HK-2 (cell line): ENCODE results near the gene RHOF.
A peak's percentile ranks its signal among the peaks of the same experiment; 100 is the strongest.

Source experiments
- DNase-seq: peaks from one replicate; pipeline ENCODE4 v3.0.0-alpha.2; 2018; ENCODE audit not compliant: unreplicated experiment

RHOF gene

DNA sequence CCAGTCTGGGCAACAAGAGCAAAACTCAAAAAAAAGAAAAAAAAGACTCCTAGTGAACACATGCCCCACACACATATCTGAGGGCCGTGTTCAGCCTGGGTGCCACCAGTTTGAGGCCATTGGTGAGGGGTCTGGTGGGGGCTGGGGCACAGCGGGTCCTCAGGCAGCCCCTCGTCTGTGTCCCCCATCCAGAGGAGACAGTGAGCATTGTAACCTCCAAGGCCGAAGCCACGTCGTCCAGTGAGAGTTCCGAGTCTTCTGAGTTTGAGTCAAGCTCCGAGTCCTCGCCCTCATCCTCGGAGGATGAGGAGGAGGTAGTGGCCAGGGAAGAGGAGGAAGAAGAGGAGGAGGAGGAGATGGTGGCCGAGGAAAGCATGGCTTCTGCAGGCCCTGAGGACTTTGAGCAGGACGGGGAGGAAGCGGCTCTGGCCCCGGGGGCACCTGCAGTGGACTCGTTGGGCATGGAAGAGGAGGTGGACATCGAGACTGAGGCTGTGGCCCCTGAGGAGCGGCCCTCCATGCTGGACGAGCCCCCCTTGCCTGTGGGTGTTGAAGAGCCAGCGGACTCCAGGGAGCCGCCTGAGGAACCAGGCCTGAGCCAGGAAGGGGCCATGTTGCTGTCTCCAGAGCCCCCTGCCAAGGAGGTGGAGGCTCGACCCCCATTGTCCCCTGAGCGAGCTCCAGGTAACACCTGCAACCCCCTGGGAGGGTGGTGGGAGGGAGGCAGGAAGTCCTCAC is 25.9 kb upstream of the RHOF start:
- DNase-seq: no peak

DNA sequence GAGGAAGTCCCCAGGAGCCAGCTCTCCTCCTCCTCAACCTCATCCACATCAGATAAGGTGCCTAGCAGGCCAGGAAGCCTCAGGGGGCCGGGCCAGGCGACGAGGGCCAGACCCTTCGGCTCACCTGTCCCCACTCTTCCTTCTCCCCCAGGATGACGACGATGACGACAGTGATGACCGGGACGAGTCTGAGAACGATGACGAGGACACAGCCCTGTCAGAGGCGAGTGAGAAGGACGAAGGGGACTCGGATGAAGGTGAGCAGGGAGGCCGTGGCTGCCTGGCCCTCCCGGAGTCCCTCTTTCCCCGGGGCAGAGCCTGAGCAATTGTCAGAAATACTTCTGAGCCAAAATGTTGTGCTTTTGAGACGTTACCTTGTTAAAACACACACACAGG is 24.2 kb upstream of the RHOF start:
- no peak for DNase-seq

GRCh38 chr12:121816925-121817647 is 23.6 kb upstream of the RHOF start:
- DNase-seq: no peak

- no peak for DNase-seq
Measured at GRCh38 chr12:121815263-121815662, 21.8 kb upstream of the RHOF start.

GRCh38 chr12:121814429-121815119 is 21.1 kb upstream of the RHOF start:
- DNase-seq: no peak

GRCh38 chr12:121813951-121814350 is 20.5 kb upstream of the RHOF start:
- no peak for DNase-seq

DNA sequence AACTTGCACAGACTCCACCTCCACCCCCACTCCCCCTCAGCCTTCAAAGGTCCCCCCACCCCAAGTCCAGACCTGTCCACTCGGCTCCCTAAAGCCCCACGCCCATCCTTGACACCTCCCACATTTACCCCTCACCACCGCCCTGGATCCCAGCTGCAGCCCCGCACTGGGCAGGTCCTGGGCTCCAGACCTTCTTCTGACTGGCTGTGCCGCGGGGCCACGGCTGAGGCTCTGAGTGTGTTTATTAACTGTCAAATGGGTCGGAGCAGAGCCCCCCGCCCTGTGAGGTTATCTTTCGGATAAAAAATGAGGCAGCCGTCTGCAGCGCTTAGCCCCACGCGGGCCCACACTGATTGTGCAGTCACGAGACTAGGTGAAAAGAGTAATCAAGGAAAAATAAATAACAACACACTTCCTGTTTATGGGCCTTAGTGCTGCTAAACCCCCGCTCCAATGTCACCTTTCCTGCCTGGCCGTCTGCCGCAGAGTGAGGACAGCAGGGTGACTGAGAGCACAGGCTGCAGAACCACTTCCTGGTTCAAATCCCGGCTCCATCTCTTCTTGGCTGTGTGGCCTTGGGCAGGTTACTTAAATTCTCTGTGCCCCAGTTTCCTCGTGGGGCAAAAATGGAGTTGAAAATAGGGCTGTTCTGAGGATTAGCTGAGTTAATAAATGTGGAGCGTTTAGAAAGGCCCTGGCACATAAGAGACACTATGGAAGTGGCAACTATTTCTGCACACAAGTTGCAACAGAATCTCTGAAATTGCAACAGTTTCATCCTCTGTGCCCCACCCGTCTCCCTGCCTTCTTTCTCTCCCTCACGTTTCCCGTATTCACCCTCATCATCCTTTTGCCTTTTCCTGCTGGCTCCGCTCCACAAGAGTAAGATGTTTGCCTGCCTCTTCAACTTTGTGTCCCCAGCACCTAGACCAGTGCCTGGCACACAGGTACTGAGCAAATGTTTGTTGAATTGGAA is 19.7 kb upstream of the RHOF start:
- no peak for DNase-seq

GRCh38 chr12:121812320-121812871 is 18.9 kb upstream of the RHOF start:
- DNase-seq: no peak

DNA sequence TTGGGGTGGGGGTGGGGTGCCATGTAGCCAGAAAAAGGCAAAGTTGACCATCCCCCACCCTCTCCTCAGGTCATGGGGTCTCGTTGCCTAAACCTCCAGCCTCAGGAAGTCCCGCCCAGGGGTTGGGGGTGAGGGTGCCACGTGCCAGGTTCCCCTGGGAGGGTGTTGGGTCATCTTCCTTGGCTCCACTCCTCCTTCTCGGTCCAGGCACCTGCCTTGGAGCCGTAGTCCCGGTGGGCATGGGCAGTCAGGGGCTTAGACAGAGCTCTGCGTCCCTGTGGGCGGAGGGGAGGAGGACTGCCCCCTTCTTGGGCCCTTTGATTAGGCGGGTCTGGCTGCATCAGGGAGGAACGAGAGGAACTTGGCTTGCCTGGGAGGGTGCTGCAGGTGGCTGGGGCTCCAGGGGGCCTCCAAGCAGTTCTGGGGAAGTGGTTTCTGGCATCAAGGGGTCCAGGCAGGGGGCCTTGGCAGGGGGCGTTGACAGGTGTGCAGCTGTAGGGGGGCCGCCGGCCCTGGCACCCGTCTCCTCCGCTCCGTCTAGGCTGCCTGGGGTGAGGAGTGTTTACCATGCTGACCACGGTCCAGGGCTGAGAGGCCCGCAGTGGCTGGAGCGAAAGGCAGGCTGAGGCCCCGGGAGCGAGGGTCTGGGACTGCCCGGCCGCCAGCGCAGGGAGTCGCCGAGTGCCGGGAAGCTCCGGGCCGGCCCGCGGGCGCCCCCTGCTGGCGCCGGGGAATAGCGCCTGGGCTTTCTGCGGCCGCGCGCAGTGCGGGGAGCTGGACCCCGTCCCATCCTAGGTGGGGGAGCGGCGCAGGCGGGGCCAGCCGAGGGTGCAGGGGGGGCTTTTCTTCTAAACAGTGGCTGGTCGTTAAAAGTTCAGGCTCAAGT is 18.2 kb upstream of the RHOF start:
- DNase-seq: peak; percentile 70

GRCh38 chr12:121810833-121811433 is 17.4 kb upstream of the RHOF start:
- no peak for DNase-seq

DNA sequence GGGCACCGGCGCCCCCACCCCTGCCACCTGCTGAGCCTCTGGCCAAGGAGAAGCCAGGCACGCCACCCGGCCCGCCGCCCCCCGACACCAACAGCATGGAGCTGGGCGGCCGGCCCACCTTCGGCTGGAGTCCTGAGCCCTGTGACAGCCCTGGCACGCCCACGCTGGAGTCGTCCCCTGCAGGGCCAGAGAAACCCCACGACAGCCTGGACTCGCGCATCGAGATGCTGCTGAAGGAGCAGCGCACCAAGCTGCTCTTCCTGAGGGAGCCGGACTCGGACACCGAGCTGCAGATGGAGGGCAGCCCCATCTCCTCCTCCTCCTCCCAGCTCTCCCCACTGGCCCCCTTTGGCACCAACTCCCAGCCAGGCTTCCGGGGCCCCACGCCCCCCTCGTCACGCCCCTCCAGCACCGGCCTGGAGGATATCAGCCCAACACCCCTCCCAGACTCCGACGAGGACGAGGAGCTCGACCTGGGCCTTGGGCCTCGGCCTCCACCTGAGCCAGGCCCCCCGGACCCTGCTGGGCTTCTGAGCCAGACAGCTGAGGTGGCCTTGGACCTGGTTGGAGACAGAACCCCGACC is 16.8 kb upstream of the RHOF start:
- no peak for DNase-seq

DNA sequence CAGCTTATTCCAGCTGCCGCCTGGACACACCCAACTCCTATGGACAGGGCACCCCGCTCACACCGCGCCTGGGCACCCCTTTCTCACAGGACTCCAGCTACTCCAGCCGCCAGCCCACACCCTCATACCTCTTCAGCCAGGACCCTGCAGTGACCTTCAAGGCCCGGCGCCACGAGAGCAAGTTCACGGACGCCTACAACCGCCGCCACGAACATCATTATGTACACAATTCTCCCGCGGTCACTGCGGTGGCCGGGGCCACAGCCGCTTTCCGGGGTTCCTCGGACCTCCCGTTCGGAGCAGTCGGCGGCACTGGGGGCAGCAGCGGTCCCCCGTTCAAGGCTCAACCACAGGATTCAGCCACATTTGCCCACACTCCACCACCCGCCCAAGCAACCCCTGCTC is 16.2 kb upstream of the RHOF start:
- no peak for DNase-seq

- no peak for DNase-seq
Measured at GRCh38 chr12:121808623-121809022, 15.1 kb upstream of the RHOF start.

DNA sequence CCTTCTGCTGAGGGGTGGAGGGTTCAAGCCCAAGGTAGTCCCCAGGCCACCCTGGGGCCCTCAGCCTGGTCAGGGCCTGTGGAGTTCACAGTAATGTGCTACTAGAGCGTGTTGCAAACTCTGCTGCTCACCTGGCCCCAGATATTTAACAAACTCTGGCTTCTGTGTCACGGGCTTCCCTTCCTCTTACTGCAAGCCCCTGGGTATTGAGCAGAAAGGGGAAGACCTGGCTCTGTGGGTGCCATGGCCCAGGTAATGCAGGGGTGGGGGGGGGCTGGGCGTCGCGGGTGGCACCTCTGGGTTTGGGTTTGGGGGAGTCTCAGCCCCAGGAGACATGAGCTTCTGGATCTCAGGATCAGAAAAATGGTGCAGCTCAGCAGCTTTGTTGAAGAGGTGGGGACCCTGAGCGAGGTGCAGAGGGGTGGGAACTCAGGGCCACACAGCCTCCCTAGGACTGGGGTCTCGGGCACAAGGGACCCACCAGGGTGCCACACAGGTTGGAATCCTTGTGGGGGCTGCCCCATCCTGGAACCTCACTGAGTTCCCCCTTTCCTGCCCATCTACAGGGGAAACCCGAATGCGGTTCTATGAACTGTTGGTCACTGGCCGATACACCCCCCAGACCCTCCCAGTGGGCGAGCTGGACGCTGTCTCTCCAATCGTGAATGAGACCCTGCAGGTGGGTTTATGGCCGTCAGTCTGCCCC is 14.3 kb upstream of the RHOF start:
- DNase-seq: no peak

GRCh38 chr12:121806546-121807423 is 13.3 kb upstream of the RHOF start:
- DNase-seq: no peak

DNA sequence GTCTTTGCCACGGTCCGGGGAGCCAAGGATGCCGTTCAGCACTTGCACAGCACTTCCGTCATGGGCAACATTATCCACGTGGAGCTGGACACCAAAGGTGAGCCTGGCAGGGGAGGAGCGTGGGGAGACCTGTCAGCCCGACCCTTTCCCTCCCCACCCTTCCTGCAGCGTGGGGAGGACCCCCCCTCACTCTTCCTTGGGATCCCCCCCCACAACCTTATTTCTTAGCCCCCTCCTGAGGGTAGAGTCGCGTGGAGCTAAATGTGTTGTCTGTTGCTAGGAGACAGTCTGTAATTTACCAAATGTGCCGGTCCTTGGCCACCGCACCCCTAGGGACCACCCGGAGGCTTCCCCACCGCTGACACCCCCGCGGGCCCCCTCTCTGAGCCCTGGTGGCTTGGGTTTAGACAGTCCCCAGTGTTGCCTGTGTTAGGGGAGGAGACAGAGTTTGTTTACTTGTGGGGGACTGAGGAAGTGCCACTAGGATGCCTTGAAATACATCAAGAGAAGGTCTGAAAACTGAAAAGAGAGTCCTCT is 12.6 kb upstream of the RHOF start:
- DNase-seq: no peak

GRCh38 chr12:121805171-121806008 is 11.9 kb upstream of the RHOF start:
- DNase-seq: no peak
